Testis (tissue), 3 donors: ENCODE results near the gene SAXO2. TPM values are rescaled to one million over a fixed set of nuclear protein-coding genes. Genes with fewer than 3 reads are reported as not detected.
A peak's percentile ranks its signal among the peaks of the same experiment; 100 is the strongest.
"Not testable (repeated sequence)": the region's sequence is repeated elsewhere in the genome, so short reads cannot be mapped to it uniquely, and the experiment has no call there.

Experiments used
- DNase-seq: peaks from one replicate; pipeline ENCODE4 v3.0.0-alpha.2; 2019
- H3K27ac ChIP-seq, 2 donors: fragments of 200-600 bp; sonication (generic); one replicate each; pipeline ENCODE4 v1.5.1; 2019
- H3K27me3 ChIP-seq: fragments of 200-600 bp; sonication (generic); one replicate; pipeline ENCODE4 v1.5.1; 2019
- H3K36me3 ChIP-seq: fragments of 200-600 bp; sonication (generic); one replicate; pipeline ENCODE4 v1.5.1; 2017; ENCODE audit warnings: low read depth; ENCODE audit errors: missing control alignments
- H3K4me1 ChIP-seq: fragments of 200-600 bp; sonication (generic); one replicate; pipeline ENCODE4 v1.5.1; 2019
- H3K4me3 ChIP-seq, 2 donors: fragments of 200-600 bp; sonication (generic); one replicate each; pipeline ENCODE4 v1.5.1; 2017 to 2019
- H3K9me3 ChIP-seq: fragments of 200-600 bp; sonication (generic); one replicate; pipeline ENCODE4 v1.5.1; 2017
- CTCF ChIP-seq, 3 experiments: fragments of 450-650 bp in 2 of 3; fragments of 200-600 bp in 1 of 3; sonication (generic) in 1 of 3; IDR thresholded peaks; one replicate each; pipeline ENCODE4 v1.5.1; 2016 to 2019; ENCODE audit warnings: antibody characterized with exemption in 3 of 3, mild to moderate bottlenecking in 2 of 3, moderate library complexity in 1 of 3
- POLR2A ChIP-seq: fragments of 450-650 bp; IDR thresholded peaks from one replicate; pipeline ENCODE4 v1.6.1; 2017; ENCODE audit warnings: antibody characterized with exemption, mild to moderate bottlenecking, moderate library complexity
- WGBS, 2 donors: methylation state at CpG; one replicate each; pipeline ENCODE4 v1.1.5; 2018; 5-methylcytosine and 5-hydroxymethylcytosine counted together
- intact Hi-C: fragments of 100-400 bp; cut with DNase I; formaldehyde crosslinking; loops from one replicate; pipeline ENCODE4 v1.15.1; 2023; ENCODE audit warnings: low total_unique reads
- polyA plus RNA-seq: library from polyadenylated mRNA; stranded (reverse); fragments of 350-450 nt; fragmentation: Illumina TruSeq; extraction: RNeasy Lipid Tissue Mini Kit (QIAGEN cat#74804); gene quantifications from one replicate; pipeline ENCODE4 v1.2.3, GENCODE V29; 2014; ENCODE audit warnings: low read depth, low replicate concordance; ENCODE audit not compliant: insufficient read depth
- total RNA-seq, 2 donors: library from RNA; depleted of rRNA; stranded (reverse); fragments of >200 nt; gene quantifications; one replicate each; pipeline ENCODE4 v1.2.3, GENCODE V29; 2016

The SAXO2 gene
- total and polyA plus RNA-seq, 3 donors from 2014 or later = 22.1 to 35.2 (median 28.0) TPM

- no peak for DNase-seq
- intact Hi-C loops = no loop called here
Measured at GRCh38 chr15:82263350-82263749, 732 bp downstream of the SAXO2 start.

GRCh38 chr15:82267137-82267536 is 4.5 kb downstream of the SAXO2 start:
- H3K27ac ChIP-seq, H3K36me3 ChIP-seq, DNase-seq, H3K9me3 ChIP-seq, H3K4me1 ChIP-seq, intact Hi-C loops, H3K4me3 ChIP-seq, H3K27me3 ChIP-seq: not testable (repeated sequence)
- 67 to 91% methylated on average over 2 of the region's 2 CpGs for WGBS, 2 donors

More at GRCh38 chr15:82263350-82263749, 732 bp downstream of the SAXO2 start:
- Histone ChIP-seq H3K27ac (peak overlapping the region in 1 of 2 donors; percentile 47), H3K36me3 (no peaks in the 10 kb centered on the region), H3K27me3 (no peaks in the 10 kb centered on the region), H3K4me1 (peaks cover 7% of the 10 kb centered on the region), H3K4me3 (peak overlapping the region; percentile 83 to 84), H3K9me3 (no peaks in the 10 kb centered on the region)
- TF ChIP-seq POLR2A = no peak
- no peak for TF ChIP-seq CTCF (IDR thresholded peaks at IDR 0.05)
- WGBS, 2 donors = 3 to 20% methylated on average over 3 of the region's 3 CpGs

- H3K36me3 ChIP-seq, H3K27ac ChIP-seq, intact Hi-C loops, H3K9me3 ChIP-seq, H3K4me1 ChIP-seq, H3K4me3 ChIP-seq, H3K27me3 ChIP-seq, DNase-seq: not testable (repeated sequence)
- 42 to 59% methylated on average over 2 of the region's 2 CpGs for WGBS, 2 donors
Measured at GRCh38 chr15:82268454-82268853, 5.8 kb downstream of the SAXO2 start.

- Histone ChIP-seq H3K9me3 (no peaks in the 10 kb centered on the region), H3K27ac (no peak overlapping the region), H3K4me1 (peaks cover 4% of the 10 kb centered on the region), H3K4me3 (no peak overlapping the region), H3K27me3 (no peaks in the 10 kb centered on the region), H3K36me3 (no peaks in the 10 kb centered on the region)
- TF ChIP-seq POLR2A (no peak), CTCF (IDR thresholded peaks at IDR 0.05) (no peak)
- intact Hi-C loops = no loop called here
- WGBS, 2 donors = 42 to 64% methylated on average over 2 of the region's 2 CpGs
- no peak for DNase-seq
Measured at GRCh38 chr15:82272154-82272553, 9.5 kb downstream of the SAXO2 start.

GRCh38 chr15:82275410-82275809 is 12.8 kb downstream of the SAXO2 start:
- H3K27me3 ChIP-seq = no peaks in the 10 kb centered on the region
- H3K36me3 ChIP-seq = no peaks in the 10 kb centered on the region
- TF ChIP-seq POLR2A = no peak
- TF ChIP-seq CTCF (IDR thresholded peaks at IDR 0.05) = no peak
- no peak for DNase-seq
- intact Hi-C loops = no loop called here
- H3K27ac ChIP-seq = no peak overlapping the region
- H3K4me3 ChIP-seq = no peak overlapping the region
- H3K4me1 ChIP-seq = peaks cover 4% of the 10 kb centered on the region
- no peaks in the 10 kb centered on the region for H3K9me3 ChIP-seq

GRCh38 chr15:82281276-82281675 is 18.7 kb downstream of the SAXO2 start:
- H3K36me3 ChIP-seq, DNase-seq, H3K9me3 ChIP-seq, H3K27ac ChIP-seq, H3K4me3 ChIP-seq, intact Hi-C loops, H3K27me3 ChIP-seq, H3K4me1 ChIP-seq: not testable (repeated sequence)

GRCh38 chr15:82282386-82282785 is 19.8 kb downstream of the SAXO2 start:
- H3K4me3 ChIP-seq, H3K4me1 ChIP-seq, H3K9me3 ChIP-seq, H3K27me3 ChIP-seq, DNase-seq, intact Hi-C loops, H3K36me3 ChIP-seq, H3K27ac ChIP-seq: not testable (repeated sequence)
- 84 to 86% methylated on average over 4 of the region's 4 CpGs for WGBS, 2 donors

GRCh38 chr15:82284381-82284780 is 21.8 kb downstream of the SAXO2 start:
- intact Hi-C loops, H3K27me3 ChIP-seq: not testable (repeated sequence)
- WGBS, 2 donors = 79 to 86% methylated on average over 2 of the region's 2 CpGs

GRCh38 chr15:82286475-82286874 is 23.9 kb downstream of the SAXO2 start:
- H3K4me3 ChIP-seq, H3K9me3 ChIP-seq, H3K4me1 ChIP-seq, H3K27ac ChIP-seq, DNase-seq, H3K27me3 ChIP-seq, H3K36me3 ChIP-seq, intact Hi-C loops: not testable (repeated sequence)
- whole genome bisulfite sequencing, 2 donors = 82 to 87% methylated on average over 4 of the region's 4 CpGs

More at GRCh38 chr15:82284381-82284780, 21.8 kb downstream of the SAXO2 start:
- H3K36me3 ChIP-seq, H3K4me1 ChIP-seq, DNase-seq, H3K9me3 ChIP-seq, H3K27ac ChIP-seq, H3K4me3 ChIP-seq: not testable (repeated sequence)

- H3K27ac ChIP-seq, H3K4me3 ChIP-seq, intact Hi-C loops, H3K4me1 ChIP-seq, DNase-seq, H3K9me3 ChIP-seq, H3K27me3 ChIP-seq, H3K36me3 ChIP-seq: not testable (repeated sequence)
- 95 to 96% methylated on average over 2 of the region's 2 CpGs for WGBS, 2 donors
Measured at GRCh38 chr15:82288202-82288601, 25.6 kb downstream of the SAXO2 start.
